SIG-M5 (cell line): ENCODE data around the gene THBS2.
"Not testable (repeated sequence)": the region's sequence is repeated elsewhere in the genome, so short reads cannot be mapped to it uniquely, and the experiment has no call there.

Source experiments
- DNase-seq: peaks from one replicate; lab custom pipeline; 2025; lab: John Stamatoyannopoulos, UW

Gene THBS2

GRCh38 chr6:169210611-169211010, 43.0 kb downstream of the THBS2 start:
- no peak for DNase-seq

GRCh38 chr6:169208011-169208410, 45.6 kb downstream of the THBS2 start:
- peak; percentile 3 for DNase-seq

GRCh38 chr6:169207482-169207881, 46.2 kb downstream of the THBS2 start:
- no peak for DNase-seq

GRCh38 chr6:169205176-169206160, 48.2 kb downstream of the THBS2 start:
- DNase-seq, result no peak

- no peak for DNase-seq
These were observed 49.5 kb downstream of the THBS2 start for GRCh38 chr6:169204167-169204566.

GRCh38 chr6:169201985-169202384, 51.7 kb downstream of the THBS2 start:
- DNase-seq, result no peak

GRCh38 chr6:169200893-169201514, 52.6 kb downstream of the THBS2 start:
- DNase-seq, result no peak

GRCh38 chr6:169199625-169200335, 53.9 kb downstream of the THBS2 start:
- no peak for DNase-seq

- no peak for DNase-seq
These were observed 54.8 kb downstream of the THBS2 start for GRCh38 chr6:169198885-169199284.

- DNase-seq, result not testable (repeated sequence)
These were observed 55.7 kb downstream of the THBS2 start for GRCh38 chr6:169197929-169198328.

GRCh38 chr6:169196279-169196678, 57.4 kb downstream of the THBS2 start:
- not testable (repeated sequence) for DNase-seq

- DNase-seq, result no peak
These were observed 58.9 kb downstream of the THBS2 start for GRCh38 chr6:169194737-169195136.

GRCh38 chr6:169190970-169191369, 62.7 kb downstream of the THBS2 start:
- no peak for DNase-seq

- DNase-seq, result no peak
These were observed 63.5 kb downstream of the THBS2 start for GRCh38 chr6:169190144-169190584.

GRCh38 chr6:169189686-169190085, 64.0 kb downstream of the THBS2 start:
- no peak for DNase-seq

- no peak for DNase-seq
These were observed 64.5 kb downstream of the THBS2 start for GRCh38 chr6:169189182-169189581.

- DNase-seq, result no peak
These were observed 65.2 kb downstream of the THBS2 start for GRCh38 chr6:169188475-169188874.

- DNase-seq, result no peak
These were observed 65.6 kb downstream of the THBS2 start for GRCh38 chr6:169188051-169188470.

GRCh38 chr6:169186496-169187169, 67.0 kb downstream of the THBS2 start:
- DNase-seq, result no peak

- DNase-seq, result no peak
These were observed 67.8 kb downstream of the THBS2 start for GRCh38 chr6:169185692-169186485.

- no peak for DNase-seq
These were observed 68.6 kb downstream of the THBS2 start for GRCh38 chr6:169185011-169185521.
